HUDEP-2 (cell line): ENCODE measurements around the gene SGSM1.

Experiments
- DNase-seq, 76 experiments: peaks; one replicate each; lab custom pipeline; 2025; ENCODE audit not compliant: unreplicated experiment in 76 of 76; lab: John Stamatoyannopoulos, UW

SGSM1 gene

DNA sequence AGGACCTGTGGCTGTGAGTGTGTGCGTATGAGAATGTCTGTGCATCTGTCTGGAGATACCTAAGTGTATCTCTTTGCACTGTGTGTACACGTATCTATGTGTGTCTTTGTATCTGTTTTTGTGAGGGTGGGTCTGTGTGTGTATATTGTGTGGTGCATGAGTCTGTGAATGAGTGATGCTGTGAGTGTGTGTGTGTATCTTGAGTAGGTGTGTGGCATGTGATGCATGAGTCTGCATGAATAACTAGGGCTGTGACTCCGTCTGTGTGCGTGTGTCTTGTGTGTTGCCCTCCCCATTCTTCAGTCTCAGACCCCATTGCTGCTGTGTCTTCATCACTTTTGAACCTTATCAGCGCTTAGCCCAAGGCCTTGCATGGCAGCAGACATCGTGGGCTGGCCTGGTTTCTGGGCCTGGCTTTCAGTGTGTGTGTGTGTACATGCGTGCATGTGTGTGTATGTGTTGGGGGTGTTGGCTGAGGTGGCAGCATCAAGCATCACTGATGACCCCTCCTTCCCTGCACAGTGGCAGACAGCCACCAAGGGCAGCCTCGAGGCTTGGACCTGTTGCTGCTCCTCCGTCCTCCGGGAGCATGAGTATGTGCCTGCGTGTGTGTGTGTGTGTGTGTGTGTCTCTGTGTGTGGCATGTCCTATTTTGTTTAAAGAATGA, 1.4 kb downstream of the SGSM1 start:
- DNase-seq: no peak

- DNase-seq: no peak
Measured at GRCh38 chr22:24809331-24809730, 3.3 kb downstream of the SGSM1 start.

DNA sequence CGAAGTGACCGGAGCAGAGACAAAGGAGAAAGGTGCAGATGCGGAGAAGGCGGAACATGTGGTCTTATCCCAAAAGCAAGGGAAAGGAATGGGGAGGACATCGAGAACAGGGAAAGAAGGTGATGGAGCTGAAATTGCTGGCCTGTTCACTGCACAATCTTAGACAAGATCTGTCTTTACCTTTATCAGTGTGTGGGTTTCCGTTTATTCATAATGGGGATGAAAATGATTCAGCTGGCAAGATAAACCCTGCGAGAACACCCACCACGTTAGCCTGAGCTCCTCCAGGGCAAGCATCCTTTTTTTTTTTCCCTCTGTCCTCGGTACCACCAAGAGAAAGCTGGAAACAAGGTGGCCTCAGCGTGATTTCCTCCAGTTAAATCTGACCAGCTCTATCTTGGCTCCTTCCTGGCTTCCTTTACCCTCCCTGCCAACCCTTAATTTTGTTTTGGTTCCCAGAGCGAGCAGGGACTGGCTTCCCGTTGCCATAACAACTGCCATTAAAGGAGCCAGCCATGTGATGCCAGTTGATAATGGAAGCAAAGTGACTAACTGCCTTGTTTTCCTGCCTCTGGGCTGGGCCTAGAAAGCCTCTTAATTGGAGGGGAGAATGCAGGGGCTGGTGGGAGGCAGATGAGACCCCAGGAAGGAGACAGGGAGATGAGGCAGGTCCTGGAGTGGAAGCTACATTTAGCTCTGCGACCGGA, 4.2 kb downstream of the SGSM1 start:
- no peak for DNase-seq

GRCh38 chr22:24812950-24813775, 7.2 kb downstream of the SGSM1 start:
- no peak for DNase-seq

DNA sequence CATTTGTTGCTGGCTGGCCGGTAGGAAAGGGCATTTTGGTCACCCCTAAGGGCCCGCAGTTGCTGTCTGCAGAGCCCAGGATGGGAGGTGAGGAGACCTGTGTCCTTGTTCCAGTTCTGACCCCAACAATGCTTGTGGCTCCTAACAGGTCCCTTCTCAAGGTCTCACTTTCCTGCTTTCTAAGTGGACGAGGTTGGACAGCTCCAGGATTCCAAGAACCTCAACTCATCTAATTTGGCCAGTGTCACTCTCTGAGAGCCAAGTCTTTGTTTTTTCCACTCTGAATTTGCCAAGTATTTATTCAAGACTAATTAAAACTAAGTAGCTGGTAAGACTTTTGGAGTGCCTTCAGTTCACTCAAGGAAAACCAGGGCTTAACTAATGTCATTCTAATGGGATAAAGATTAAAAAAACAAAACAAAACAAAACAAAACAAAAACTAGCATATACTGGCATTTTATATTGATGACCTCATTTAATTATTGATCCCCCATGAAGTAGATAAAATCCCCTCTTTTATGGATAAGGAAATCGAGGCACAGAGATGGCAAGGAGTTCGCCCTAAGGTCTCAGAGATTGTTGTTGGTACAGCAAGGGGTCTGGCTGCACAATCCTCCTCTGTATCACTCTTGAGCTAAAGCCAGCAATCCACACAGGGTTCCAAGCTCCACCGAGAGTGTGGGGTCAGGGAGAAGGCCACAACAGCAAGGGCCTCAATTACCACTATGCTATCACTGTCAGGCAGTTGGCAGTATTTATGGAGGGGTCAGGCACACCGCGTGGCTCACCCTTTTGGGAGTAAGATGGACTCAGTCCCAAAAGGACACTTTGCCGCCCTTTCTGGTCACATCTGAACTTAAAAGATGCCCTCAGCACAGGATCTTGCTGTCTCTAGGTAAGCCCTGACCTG, 8.1 kb downstream of the SGSM1 start:
- no peak for DNase-seq

DNA sequence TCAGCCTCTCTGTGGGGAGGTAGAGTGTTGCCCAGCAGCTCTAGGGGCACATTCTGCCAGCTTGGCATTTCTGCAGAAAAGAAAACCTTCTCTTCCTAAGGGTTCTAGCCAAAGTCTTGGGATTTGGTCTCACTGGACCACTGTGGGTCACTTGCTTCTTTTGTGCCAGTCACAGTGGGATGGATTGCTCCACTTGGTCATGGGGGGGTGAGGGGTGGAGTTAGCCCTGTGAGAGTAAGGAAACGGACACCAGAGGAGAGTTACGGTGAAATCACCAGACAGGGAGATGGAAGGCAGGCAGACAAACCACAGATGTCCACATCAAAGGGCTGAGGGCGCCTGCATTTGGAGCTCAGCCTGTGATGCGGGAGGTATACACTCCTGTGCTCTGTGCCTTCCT, 10.8 kb downstream of the SGSM1 start:
- no peak for DNase-seq

- no peak for DNase-seq
Measured at GRCh38 chr22:24819487-24819886, 13.5 kb downstream of the SGSM1 start.

GRCh38 chr22:24819911-24820461, 14.0 kb downstream of the SGSM1 start:
- peak in 6 of 76 experiments; percentile 3 to 20 (median 10) for DNase-seq

GRCh38 chr22:24822471-24822870, 16.5 kb downstream of the SGSM1 start:
- DNase-seq: no peak

- DNase-seq: no peak
Measured at GRCh38 chr22:24823787-24824186, 17.8 kb downstream of the SGSM1 start.

- no peak for DNase-seq
Measured at GRCh38 chr22:24824250-24824649, 18.2 kb downstream of the SGSM1 start.

DNA sequence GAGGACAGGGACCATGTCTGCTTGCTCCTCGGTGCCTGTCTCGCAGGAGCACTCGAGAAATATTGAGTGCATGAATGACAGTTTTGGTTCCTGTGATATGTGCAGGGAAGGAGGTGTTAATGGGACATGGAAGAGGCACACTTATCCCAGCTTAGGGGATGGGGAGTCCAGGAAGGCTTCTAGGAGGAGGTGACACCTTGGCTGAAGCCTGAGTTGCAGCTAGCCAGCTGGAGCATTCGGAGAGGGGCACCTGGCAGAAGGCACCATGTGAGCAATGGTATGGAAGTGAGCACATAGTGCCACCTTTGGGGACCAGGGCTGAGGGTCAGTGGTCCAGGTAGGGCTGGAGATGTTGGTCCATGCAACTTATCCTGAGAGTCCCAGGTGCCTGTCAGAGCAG, 18.9 kb downstream of the SGSM1 start:
- no peak for DNase-seq

- no peak for DNase-seq
Measured at GRCh38 chr22:24826710-24827285, 20.8 kb downstream of the SGSM1 start.

DNA sequence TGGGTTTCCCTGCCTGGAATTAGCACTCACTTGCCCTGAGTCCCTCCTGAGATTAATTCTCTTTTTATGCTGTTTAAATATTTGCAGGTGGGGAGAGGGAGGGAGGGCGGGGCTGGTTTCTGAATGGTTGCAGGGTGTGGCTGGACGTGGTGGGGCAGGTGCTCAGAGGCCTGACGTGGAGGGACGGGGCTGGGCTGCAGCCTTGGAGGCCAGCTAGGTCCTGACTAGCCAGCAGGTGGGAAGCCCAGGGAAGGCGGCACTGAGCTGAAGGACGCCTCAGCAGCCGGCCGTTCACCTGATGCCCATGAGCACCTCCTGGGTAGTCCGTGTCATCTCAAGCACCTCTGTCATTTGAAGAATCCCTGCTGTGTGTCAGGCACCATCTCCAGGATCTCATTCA, 21.3 kb downstream of the SGSM1 start:
- DNase-seq: no peak

- DNase-seq: no peak
Measured at GRCh38 chr22:24830205-24830979, 24.4 kb downstream of the SGSM1 start.

DNA sequence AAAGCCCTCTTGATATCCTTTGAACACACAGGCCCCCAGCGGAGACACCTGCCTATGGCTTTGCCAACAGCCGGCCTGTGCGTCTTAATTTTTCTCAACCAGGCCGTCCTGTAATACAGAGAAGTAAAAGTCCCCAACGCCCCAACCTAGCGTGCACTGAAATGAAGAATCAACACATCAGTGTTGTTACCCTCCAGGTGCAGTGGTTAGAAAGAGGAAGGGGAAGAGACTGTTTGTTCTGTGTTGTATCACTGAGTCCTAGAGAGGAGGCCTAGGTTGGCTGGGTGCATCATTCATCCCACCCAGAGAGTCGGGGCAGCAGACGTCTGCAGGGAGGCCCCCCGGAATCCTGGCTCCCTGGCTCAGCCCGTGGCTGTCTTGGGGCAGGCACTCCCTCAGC, 25.7 kb downstream of the SGSM1 start:
- DNase-seq: no peak

DNA sequence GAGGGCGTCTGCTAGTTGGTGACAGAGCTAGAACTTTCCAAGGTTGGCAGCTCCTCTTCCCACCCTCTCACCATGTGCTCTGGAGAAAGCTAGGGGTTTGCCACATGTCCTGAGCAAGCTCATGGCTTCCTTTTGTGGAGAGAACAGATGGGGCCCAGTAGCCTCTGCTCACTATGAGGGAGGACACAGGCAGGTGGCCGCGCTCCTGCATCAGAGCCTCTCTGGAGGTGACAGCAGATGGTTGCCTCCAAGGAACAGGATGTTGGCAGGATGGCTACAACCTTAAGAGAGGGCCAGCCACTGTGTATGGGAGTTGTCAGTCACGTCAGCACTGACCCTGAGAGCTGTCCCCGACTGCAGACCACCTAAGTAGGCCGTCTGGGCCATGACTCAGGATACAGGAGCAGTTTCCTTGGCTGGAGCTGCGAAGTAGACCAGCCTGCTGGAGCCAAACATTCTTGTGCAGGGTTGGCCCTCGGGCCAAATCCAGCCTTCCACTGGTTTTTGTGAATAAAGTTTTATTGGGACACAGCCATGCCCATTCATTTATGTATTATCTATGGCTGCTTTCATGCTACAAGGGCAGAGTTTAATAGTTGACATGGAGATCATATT, 28.0 kb downstream of the SGSM1 start:
- no peak for DNase-seq

- peak in 10 of 76 experiments; percentile 3 to 31 (median 19) for DNase-seq
Measured at GRCh38 chr22:24834845-24835570, 29.0 kb downstream of the SGSM1 start.
